ENCODE results near the gene DNAJC16. TPM values are rescaled to one million over a fixed set of nuclear protein-coding genes. Genes with fewer than 3 reads are reported as not detected.
"Not testable (repeated sequence)": the region's sequence is repeated elsewhere in the genome, so short reads cannot be mapped to it uniquely, and the experiment has no call there.

The DNAJC16 gene
- 4.2 and 8.3 TPM in 2 replicates for total RNA-seq (2014; rRNA removed; shearing (Covaris generic))

DNA sequence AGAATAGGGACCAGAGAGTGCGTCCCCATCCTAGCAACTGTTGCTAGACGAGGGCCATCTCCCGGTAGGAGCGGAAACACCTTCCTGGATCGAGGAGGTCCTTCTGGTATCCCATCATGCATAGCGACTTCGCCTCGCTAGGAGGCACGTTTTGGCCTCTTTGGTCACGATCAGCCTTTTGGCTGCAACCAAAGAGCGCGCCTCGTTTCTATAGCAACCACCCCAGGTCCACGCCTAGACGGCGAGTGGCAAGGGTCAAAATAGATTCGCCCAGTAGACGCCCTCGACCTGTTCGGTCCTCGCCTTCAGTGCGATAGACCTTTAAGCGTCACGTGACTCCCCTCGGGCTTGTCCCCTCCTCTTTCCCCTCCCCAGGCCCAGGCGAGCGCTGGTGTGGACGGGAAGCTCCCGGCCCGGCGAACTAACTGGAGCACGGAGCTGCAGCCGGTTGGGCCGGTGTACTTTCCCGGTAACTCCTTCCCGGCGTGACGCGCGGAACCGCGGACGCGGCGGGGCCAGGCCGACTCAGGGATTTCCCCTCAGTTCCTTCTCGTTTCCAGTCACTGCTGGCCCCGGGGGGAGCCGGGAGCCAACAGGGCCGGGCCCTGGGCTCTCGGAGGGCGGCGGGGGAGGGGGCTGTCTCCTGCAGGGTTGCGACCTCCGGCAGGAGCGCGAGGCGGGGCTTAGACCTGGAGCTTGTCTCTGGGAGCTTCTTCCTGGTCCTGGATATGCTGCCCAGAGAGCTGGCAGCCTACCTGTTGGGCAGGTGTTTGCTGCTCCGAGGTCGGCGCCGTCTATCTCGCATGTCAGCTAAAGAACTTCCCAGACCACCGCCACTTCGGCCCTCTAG is at the start of gene DNAJC16:
DNAJC16 (plus strand) TSS at position 359 of the 850 bp plus-strand sequence. CDS start 2,258 bp downstream, outside the sequence.
- peak within 1 kb of the TSS; percentile 34 for H3K27ac ChIP-seq
- peak; percentile 97 to 100 for DNase-seq (ENCODE audit: low read depth in 1 of 2, low spot score in 2 of 2)
- 0 out of 2 replicates have a peak, but pooled peaks cover 3% of the 10 kb centered on the region for H3K36me3 ChIP-seq
- H3K9me3 ChIP-seq (replicated peaks), result no peaks in the 10 kb centered on the region
- peak within 1 kb of the TSS; percentile 69 for H3K4me3 ChIP-seq
- peaks cover 11% of the 10 kb centered on the region for H3K4me1 ChIP-seq (replicated peaks)
- no peaks in the 10 kb centered on the region for H3K27me3 ChIP-seq (replicated peaks)

DNA sequence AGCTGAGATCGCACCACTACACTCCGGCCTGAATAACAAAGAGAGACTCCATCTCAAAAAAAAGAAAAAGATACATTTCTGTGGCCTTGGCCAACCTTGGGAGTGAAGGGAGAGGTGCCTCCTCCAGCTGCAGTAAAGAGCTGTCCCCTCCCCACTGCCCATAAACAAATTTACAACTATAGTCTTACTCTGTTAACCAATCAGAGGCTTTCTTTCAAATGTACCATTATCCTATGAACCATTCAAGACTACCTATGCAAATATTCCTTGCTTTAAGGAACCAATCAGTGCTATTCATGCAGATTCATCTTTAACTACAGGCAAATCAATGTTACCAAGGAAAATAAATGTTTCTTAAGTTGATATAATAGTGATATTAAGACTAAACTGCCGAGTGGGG is 49.7 kb upstream of the DNAJC16 start:
- no peak overlapping the region for H3K4me3 ChIP-seq
- H3K27ac ChIP-seq, result no peak overlapping the region
- no peaks in the 10 kb centered on the region for H3K9me3 ChIP-seq (replicated peaks)
- no peaks in the 10 kb centered on the region for H3K4me1 ChIP-seq (replicated peaks)
- no peak for DNase-seq (ENCODE audit: low read depth in 1 of 2, low spot score in 2 of 2)
- no peaks in the 10 kb centered on the region for H3K36me3 ChIP-seq
- H3K27me3 ChIP-seq (replicated peaks), result no peaks in the 10 kb centered on the region

- H3K4me3 ChIP-seq, result no peak overlapping the region
- no peaks in the 10 kb centered on the region for H3K4me1 ChIP-seq (replicated peaks)
- H3K27me3 ChIP-seq (replicated peaks), result no peaks in the 10 kb centered on the region
- no peaks in the 10 kb centered on the region for H3K9me3 ChIP-seq (replicated peaks)
- DNase-seq (ENCODE audit: low read depth in 1 of 2, low spot score in 2 of 2), result no peak
- H3K27ac ChIP-seq, result no peak overlapping the region
- H3K36me3 ChIP-seq, result no peaks in the 10 kb centered on the region
Measured at GRCh38 chr1:15477646-15478212, 48.9 kb upstream of the DNAJC16 start.

DNA sequence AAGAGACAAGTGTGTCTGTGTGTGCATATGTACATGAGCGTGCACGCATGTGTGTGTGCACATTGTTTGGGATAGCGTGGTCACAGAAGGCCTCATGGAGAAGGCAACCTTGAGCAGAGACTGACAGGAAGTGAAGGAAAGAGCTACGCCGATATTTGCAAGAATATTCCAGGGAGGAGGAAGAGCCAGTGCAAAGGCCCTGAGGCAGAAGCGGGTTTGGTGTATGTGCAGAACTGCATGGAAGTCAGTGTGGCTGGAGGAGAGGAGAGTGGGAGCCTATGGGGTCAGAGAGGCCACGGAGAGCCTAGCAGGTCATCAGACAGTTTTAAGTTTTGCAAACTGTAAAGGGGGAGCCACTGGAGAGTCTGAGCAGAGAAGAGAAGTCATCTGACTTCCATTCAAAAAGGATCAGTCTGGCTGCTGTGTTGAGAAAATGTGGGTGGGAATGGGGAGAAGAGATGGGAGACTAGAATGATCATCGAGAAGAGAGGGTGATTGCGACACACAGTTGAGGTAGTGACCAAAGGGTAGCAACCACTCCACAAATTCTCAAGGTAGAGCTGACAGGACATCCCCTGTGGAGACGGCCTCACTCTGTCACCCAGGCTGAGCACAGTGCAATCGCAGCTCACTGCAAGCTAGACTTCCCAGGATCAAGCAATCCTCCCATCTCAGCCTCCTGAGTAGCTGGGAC is 46.8 kb upstream of the DNAJC16 start:
- Histone ChIP-seq H3K4me3 (no peak overlapping the region), H3K9me3 (replicated peaks) (no peaks in the 10 kb centered on the region), H3K27me3 (replicated peaks) (no peaks in the 10 kb centered on the region), H3K27ac (no peak overlapping the region), H3K4me1 (replicated peaks) (no peaks in the 10 kb centered on the region), H3K36me3 (no peaks in the 10 kb centered on the region)
- DNase-seq (ENCODE audit: low read depth in 1 of 2, low spot score in 2 of 2), result no peak

DNA sequence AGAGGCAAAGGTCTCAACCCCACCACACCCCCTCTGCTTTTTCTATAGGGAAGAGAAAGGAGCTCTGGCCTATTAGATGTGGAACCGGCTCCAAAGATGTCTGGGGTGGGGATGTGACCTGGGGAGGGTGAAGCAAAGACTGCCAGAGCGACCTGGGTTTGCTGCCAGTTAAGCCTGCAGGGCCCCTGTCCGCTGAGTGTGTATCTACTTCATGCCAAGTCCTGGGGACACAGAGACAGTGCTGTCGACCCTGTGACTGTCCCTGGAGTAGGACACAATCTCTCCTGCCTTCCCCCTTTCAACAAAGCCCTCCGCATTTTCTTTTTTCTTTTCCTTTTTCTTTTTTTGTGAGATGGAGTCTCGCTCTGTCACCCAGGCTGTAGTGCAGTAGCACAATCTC is 44.2 kb upstream of the DNAJC16 start:
- H3K36me3 ChIP-seq; H3K27me3 ChIP-seq (replicated peaks); H3K4me1 ChIP-seq (replicated peaks); H3K27ac ChIP-seq; DNase-seq (ENCODE audit: low read depth in 1 of 2, low spot score in 2 of 2); H3K4me3 ChIP-seq; H3K9me3 ChIP-seq (replicated peaks): not testable (repeated sequence)

DNA sequence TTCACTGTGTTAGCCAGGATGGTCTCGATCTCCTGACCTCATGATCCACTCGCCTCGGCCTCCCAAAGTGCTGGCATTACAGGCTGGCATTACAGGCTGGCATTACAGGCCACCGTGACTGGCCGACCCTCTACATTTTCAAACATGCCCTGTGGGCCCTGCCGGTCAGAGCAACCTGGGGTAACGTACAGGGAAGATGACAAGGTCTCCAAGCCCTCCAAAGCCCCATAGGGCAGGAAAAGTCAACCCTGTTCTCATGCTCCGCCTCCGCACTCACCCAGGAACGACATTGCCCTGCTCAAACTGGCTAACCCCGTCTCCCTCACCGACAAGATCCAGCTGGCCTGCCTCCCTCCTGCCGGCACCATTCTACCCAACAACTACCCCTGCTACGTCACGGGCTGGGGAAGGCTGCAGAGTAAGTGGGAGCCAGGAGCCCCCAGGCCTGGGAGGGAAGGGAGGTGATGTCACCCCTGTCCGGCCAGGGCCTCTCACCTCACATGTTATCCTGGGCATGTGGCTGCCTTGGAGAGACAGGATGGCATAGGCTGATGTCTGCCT is 43.6 kb upstream of the DNAJC16 start:
- not testable (repeated sequence) for H3K4me1 ChIP-seq (replicated peaks); H3K27me3 ChIP-seq (replicated peaks); H3K9me3 ChIP-seq (replicated peaks); H3K36me3 ChIP-seq; H3K4me3 ChIP-seq; DNase-seq (ENCODE audit: low read depth in 1 of 2, low spot score in 2 of 2); H3K27ac ChIP-seq

- Histone ChIP-seq H3K27me3 (replicated peaks) (no peaks in the 10 kb centered on the region), H3K9me3 (replicated peaks) (no peaks in the 10 kb centered on the region), H3K4me1 (replicated peaks) (no peaks in the 10 kb centered on the region), H3K27ac (no peak overlapping the region), H3K36me3 (no peaks in the 10 kb centered on the region), H3K4me3 (no peak overlapping the region)
- DNase-seq (ENCODE audit: low read depth in 1 of 2, low spot score in 2 of 2), result no peak
Measured at GRCh38 chr1:15483971-15484370, 42.7 kb upstream of the DNAJC16 start.

GRCh38 chr1:15484443-15484842 is 42.2 kb upstream of the DNAJC16 start:
- not testable (repeated sequence) for H3K4me3 ChIP-seq; H3K4me1 ChIP-seq (replicated peaks); DNase-seq (ENCODE audit: low read depth in 1 of 2, low spot score in 2 of 2); H3K36me3 ChIP-seq; H3K27ac ChIP-seq; H3K9me3 ChIP-seq (replicated peaks); H3K27me3 ChIP-seq (replicated peaks)

DNA sequence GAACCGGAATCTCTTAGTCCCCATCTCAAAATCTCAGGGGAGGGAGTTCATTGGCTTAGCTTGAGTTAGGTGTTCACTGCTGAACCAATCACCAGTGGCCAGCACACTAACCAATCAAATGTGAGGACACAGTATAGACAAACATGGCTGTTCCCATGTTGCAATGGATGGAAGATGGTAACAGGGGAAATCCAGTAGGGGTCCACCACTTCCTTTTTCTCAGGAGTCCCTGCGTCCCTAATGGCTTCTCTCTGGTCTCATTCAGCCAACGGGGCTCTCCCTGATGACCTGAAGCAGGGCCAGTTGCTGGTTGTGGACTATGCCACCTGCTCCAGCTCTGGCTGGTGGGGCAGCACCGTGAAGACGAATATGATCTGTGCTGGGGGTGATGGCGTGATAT is 41.0 kb upstream of the DNAJC16 start:
- no peak for DNase-seq (ENCODE audit: low read depth in 1 of 2, low spot score in 2 of 2)
- no peaks in the 10 kb centered on the region for H3K27me3 ChIP-seq (replicated peaks)
- H3K4me3 ChIP-seq, result no peak overlapping the region
- H3K36me3 ChIP-seq, result no peaks in the 10 kb centered on the region
- H3K9me3 ChIP-seq (replicated peaks), result no peaks in the 10 kb centered on the region
- no peak overlapping the region for H3K27ac ChIP-seq
- H3K4me1 ChIP-seq (replicated peaks), result no peaks in the 10 kb centered on the region

DNA sequence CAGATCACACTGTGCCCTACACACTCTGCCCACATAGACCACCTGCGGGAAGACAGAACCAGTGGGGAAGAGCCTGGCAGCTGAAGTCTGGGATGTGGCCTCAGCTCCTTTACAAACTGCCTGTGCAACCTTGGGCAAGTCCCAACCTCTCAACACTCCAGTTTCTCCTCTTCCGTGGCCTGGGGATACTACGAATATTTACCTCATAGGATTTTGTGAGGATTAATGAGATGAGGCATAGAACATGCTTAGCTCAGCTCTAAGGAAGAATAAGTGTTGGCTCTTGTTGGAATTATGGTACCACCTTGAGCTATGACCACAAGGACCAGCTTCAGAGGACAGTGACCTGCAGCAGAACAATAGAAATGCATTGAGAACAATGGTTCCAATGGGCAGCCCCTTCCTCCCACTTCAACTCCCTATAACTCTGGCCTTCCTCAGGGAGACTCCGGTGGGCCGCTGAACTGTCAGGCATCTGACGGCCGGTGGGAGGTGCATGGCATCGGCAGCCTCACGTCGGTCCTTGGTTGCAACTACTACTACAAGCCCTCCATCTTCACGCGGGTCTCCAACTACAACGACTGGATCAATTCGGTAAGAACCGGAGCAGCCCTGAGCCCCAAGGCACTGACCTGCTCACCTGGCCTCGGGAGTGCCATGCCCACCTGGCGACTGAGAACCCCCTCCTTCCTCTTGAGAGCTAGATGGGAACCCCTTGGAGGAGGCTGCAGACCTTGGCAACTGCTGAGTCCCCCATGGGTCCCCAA is 39.6 kb upstream of the DNAJC16 start:
- not testable (repeated sequence) for H3K27ac ChIP-seq; H3K4me1 ChIP-seq (replicated peaks)

DNA sequence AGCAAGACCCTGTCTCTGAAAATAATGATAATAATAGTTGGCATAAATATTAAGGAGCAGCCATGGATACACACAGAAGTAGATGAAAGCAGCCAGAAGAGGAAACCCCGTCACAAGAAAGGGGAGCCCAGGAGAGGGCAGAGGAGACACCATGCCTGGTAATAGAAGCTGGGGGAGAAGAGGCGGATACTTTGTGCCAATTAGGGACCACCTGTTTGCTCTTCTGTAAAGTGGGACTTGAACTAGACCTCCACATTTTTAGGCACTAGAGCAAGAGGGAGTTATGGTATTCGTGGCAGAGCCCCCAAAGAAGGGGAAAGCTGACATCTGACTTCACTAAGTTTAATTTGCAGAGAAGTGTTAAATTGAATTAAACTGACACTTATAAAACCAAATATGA is 38.3 kb upstream of the DNAJC16 start:
- Histone ChIP-seq H3K4me3 (no peak overlapping the region), H3K4me1 (replicated peaks) (no peaks in the 10 kb centered on the region), H3K27me3 (replicated peaks) (no peaks in the 10 kb centered on the region), H3K27ac (no peak overlapping the region), H3K36me3 (no peaks in the 10 kb centered on the region), H3K9me3 (replicated peaks) (no peaks in the 10 kb centered on the region)
- no peak for DNase-seq (ENCODE audit: low read depth in 1 of 2, low spot score in 2 of 2)

More for the DNA sequence above, 39.6 kb upstream of the DNAJC16 start:
- H3K36me3 ChIP-seq; H3K27me3 ChIP-seq (replicated peaks); H3K4me3 ChIP-seq; DNase-seq (ENCODE audit: low read depth in 1 of 2, low spot score in 2 of 2); H3K9me3 ChIP-seq (replicated peaks): not testable (repeated sequence)

GRCh38 chr1:15489052-15489736 is 37.5 kb upstream of the DNAJC16 start:
- Histone ChIP-seq H3K36me3 (no peaks in the 10 kb centered on the region), H3K27ac (no peak overlapping the region), H3K9me3 (replicated peaks) (no peaks in the 10 kb centered on the region), H3K4me3 (no peak overlapping the region), H3K4me1 (replicated peaks) (no peaks in the 10 kb centered on the region), H3K27me3 (replicated peaks) (no peaks in the 10 kb centered on the region)
- no peak for DNase-seq (ENCODE audit: low read depth in 1 of 2, low spot score in 2 of 2)

- H3K4me1 ChIP-seq (replicated peaks); H3K36me3 ChIP-seq; H3K27me3 ChIP-seq (replicated peaks); H3K9me3 ChIP-seq (replicated peaks); DNase-seq (ENCODE audit: low read depth in 1 of 2, low spot score in 2 of 2); H3K27ac ChIP-seq; H3K4me3 ChIP-seq: not testable (repeated sequence)
Measured at GRCh38 chr1:15491010-15491409, 35.6 kb upstream of the DNAJC16 start.
